Measurements from ENCODE around the gene WNT7B.

The WNT7B gene

GRCh38 chr22:45903355-45904135 is 73.4 kb downstream of the WNT7B start:
- no peak for DNase-seq

- DNase-seq = no peak
Observed at GRCh38 chr22:45897736-45898135, 79.2 kb downstream of the WNT7B start.

GRCh38 chr22:45896964-45897538 is 79.9 kb downstream of the WNT7B start:
- no peak for DNase-seq

- DNase-seq = no peak
Observed at GRCh38 chr22:45896153-45896951, 80.6 kb downstream of the WNT7B start.

GRCh38 chr22:45895436-45896152 is 81.4 kb downstream of the WNT7B start:
- no peak for DNase-seq

GRCh38 chr22:45893516-45893915 is 83.4 kb downstream of the WNT7B start:
- no peak for DNase-seq

- no peak for DNase-seq
Observed at GRCh38 chr22:45892681-45893461, 84.1 kb downstream of the WNT7B start.

GRCh38 chr22:45891996-45892621 is 84.9 kb downstream of the WNT7B start:
- no peak for DNase-seq

- no peak for DNase-seq
Observed at GRCh38 chr22:45891471-45891995, 85.4 kb downstream of the WNT7B start.

- no peak for DNase-seq
Observed at GRCh38 chr22:45891021-45891421, 85.9 kb downstream of the WNT7B start.

GRCh38 chr22:45890351-45890635 is 86.7 kb downstream of the WNT7B start:
- DNase-seq = no peak

- no peak for DNase-seq
Observed at GRCh38 chr22:45889539-45890350, 87.2 kb downstream of the WNT7B start.

GRCh38 chr22:45889093-45889538 is 87.8 kb downstream of the WNT7B start:
- no peak for DNase-seq

GRCh38 chr22:45888221-45889092 is 88.5 kb downstream of the WNT7B start:
- DNase-seq = no peak

GRCh38 chr22:45887202-45888131 is 89.5 kb downstream of the WNT7B start:
- DNase-seq = no peak

GRCh38 chr22:45886540-45886939 is 90.4 kb downstream of the WNT7B start:
- no peak for DNase-seq

GRCh38 chr22:45885941-45886395 is 91.0 kb downstream of the WNT7B start:
- DNase-seq = no peak

- DNase-seq = no peak
Observed at GRCh38 chr22:45885171-45885840, 91.7 kb downstream of the WNT7B start.

All from activated effector memory CD4-positive, alpha-beta T cell treated with Interleukin-2 at 50 U/mL for 16 hours (primary cell).